SW480 (cell line): Measurements from ENCODE around the gene C1orf105.

Source experiments
- DNase-seq: peaks from one replicate; pipeline ENCODE4 v3.0.0-alpha.2; 2016; ENCODE audit warnings: low spot score

The C1orf105 gene

DNA sequence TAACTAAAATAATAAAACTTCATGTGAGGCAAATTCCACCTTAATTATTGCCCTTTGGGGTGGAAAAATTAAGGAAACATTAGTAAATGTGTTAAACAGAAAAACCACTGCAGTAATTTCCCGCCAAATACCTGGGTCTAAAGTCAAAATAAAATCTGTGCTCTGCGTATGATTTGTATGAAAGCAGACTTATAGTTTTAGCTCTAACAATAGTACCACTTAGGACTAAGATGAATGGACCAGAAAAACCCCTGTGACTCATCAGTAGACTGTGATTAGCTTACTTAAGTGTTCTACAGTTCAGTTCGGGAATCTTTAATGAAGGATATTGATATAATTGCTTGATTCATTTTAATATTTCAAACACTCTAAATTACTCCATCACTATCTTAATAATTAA is 23.3 kb upstream of the C1orf105 start:
- DNase-seq: no peak

DNA sequence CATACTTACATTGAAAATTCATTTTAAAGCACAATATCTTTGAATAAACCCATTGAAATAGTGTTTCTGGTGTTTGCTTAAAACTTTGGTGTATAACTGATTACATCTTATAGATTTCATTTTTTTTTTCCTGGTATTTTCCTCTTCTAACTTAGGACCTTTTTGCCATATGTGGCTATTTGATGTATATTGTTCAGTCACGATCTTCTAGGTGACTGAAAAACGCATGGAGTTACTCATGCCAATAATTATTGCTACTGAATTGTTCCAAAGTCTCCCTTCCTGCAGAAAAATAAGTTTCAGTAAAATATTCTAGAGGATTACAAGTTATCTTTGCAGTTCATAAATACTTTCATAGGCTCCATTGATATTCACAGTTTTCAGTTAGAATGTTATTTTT is 22.9 kb upstream of the C1orf105 start:
- no peak for DNase-seq

DNA sequence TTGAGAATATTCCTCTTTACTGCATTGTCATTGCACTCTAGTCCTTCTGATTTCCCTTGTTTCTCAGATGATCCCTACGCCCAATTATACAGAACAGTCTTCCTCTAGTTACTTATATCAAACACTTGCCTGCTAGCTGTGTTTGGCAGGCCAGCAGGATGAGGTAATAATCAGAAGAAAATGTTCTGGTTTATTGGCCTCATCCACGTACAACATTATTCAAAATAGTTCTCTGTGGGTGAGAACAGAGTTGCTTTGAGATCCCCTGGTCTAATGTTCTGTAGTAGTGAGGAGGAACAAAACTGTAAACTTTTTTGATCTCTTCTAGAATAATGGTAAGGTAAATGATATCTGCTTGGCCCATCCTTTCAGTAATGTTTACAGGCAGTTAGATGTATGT is 22.3 kb upstream of the C1orf105 start:
- no peak for DNase-seq

DNA sequence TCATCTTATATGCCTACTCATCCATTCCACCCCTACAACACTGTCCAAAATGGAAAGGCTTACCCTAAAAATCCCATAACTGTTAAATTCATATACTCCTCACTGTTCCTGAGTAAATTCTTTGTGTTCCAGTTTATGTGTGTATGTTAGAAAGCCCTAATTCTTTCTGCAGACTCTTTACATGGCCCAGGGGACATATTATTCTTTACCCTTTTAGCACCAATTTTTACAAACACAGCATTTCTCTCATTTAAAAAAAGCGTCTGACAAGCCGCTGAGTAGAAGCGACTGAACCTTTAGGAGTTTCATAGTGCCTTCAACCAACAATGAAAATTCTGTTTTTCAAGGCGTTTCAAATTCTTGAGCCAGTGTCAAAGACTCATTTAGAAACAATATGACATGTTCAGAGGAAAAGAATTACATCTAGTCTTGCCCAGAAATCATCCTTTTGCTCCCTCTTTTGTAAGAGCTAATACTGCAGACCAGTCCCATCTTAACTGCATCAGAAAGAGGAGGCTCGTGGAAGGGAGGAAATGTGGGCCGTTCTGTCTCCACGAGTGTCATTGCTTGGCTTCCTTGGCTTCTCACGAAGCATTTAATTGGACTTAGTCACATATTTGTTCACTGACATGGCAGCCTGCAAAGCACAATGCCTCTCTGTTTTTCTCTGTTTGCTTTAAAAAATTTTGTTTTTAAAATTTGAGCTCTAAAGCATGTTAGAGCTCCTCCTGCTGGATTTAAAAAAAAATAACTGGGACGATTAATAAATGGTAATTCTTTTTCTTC is 21.3 kb upstream of the C1orf105 start:
- peak; percentile 77 for DNase-seq

DNA sequence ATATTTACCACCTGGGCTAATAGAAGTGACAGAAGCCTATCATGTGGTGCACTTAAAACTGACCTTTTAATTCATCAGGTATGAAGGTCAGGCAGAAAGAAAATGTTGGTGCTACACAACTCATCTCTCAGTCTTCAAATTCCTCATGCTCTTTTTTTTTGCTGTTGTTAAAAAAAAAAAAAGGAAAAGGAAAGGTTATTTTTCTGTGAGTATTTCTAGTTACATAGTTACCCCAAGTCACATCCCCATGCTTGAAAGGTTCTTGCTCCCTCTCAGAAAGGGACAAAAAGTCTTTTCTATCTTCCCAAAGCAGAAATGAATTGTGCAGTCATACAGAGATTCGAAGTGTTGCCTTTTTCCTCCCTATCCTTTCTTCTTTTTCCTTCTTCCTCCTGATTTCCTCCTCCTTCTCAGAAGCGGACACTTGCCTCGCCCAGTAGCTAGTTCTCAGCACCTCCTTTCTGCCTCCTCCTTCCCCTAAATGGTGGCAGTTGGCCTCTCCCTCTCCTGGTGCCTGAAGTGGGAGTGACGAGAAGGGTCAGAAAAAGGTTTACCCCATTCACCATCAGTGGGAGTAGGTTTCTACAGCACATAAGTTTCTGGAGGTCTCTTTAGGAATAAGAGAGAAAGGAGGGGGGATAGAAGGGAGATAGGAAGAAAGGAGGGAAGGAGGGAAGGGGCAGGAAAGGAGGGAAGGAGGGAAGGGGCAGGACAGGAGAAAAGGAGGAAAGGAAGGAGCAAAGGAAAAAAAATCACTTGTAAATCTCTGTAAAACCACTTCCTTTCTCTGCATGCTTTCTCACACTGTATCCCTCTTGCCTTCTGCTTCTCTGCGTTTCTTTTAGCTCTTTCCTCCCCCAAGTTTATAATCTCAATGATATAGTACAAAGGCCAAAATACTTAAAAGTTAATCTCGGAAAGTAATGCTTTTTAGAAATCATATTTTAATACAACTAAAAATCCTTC is 20.4 kb upstream of the C1orf105 start:
- no peak for DNase-seq

DNA sequence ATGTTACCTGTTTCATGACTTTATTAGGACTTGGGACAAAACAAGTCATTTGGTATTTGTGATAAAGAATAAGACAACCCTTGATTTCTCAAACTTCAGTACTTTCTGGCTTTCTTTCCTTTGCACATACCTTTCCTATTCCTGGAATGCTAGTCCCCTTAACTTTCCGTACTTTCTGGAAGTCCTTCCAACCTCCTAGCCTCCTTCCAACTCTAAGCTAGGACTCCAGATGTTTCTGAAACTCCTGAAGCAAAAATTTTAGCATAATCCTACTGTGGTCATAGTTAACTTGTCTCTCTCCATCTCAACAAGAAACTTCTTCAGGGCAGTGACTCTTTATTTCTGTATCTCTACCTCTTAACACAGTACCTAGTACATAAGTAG is 19.8 kb upstream of the C1orf105 start:
- no peak for DNase-seq

DNA sequence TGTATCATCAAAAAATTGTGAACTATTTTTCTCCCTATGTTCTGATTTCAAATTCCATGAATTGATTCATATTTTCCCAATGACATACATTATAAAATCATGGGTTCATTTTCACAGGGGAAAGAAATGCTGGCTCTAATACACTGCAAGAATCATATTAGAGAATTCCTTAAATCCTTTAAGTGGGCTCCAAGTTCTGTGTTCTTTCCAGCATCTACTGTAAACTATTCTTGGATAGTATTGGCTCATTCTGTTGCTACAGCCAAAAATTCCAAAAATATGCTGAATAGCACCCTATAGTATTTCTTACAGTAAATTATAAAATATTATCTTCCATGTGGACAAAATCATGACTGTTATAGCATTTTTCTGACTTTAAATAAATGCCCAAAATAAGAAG is 19.0 kb upstream of the C1orf105 start:
- DNase-seq: no peak

DNA sequence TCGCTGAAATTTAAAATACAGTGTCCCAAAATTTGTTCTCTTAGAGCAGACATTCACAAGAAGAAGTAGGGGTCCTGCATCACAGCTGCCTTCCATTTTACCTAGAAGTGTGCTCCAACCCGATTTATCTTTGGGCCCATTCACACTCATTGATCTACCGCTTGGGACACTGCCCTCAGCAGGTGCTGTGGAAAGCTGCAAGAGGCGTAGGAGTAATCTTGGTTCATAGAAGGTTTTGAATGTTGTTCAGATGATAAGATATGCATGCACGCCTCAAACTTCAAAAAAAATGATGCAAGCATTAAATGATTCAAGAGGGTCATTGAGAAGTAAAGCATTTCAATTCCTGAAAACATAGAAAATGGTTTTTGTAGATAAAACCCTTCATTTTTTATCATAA is 18.6 kb upstream of the C1orf105 start:
- no peak for DNase-seq

DNA sequence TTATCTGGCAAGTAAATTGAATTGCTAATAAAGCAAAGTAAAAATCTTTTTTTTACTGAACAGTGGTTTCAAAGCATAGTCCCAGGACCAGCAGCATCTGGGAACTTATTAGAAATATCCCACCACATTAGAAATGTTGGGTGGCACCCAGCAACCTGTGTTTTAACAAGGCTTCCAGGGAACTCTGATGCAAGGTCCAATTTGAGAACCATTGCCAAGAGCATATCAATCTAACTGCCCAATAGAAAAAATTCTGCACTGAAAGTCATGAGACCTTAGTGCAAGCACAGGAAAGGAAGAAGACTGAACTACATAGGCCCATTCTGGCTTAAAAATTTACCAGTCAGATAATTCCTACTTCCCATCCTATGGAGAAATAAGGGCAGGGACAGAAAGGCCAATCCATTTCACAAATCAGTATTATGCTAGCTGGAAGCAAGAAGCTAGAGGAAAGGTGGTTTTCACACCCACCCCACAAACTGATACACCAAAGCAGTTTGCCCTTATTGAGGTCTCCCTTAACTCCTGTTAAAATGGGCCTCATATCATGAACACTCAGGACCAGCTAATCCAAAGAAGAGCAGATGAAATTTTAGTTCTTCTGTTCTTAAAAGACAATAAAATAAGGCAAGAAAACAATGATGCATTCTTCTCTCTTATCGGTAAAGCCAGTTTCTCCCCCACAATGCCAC is 17.5 kb upstream of the C1orf105 start:
- DNase-seq: no peak

DNA sequence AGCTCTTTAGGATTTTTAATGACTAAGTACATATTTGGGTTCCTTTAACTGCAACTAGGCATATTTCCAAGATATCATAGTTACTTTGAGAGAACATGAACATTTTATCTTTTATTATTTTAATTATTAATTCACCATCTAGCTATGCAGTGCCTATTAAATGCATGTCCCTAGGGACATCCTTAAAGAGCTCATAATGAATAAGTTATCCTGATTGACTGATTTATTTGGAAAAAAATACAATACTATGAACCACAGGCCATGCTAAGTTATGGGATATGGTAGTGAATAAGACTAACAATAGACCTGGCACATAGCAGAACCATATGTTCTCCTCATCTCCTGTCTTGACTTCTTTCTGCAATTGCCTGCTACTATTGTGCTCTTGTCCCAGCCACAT is 16.4 kb upstream of the C1orf105 start:
- no peak for DNase-seq

DNA sequence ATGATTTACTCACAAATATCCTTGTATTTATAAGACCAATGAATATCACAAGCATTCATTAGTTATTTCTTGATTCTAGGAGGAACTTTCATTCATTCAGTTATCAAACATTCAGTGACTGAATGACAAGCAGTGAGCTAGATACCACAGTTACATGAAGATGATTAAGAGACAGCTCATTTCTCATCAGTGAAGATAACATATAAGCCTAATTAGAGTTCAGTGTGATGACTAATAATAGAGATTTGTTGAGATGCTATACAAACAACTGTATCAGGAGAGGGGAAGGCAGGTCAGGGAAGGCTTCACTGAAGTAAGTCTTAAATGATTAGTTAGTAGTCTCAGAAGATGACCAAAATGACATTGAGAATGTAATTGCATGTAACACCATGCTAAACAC is 14.6 kb upstream of the C1orf105 start:
- DNase-seq: no peak

DNA sequence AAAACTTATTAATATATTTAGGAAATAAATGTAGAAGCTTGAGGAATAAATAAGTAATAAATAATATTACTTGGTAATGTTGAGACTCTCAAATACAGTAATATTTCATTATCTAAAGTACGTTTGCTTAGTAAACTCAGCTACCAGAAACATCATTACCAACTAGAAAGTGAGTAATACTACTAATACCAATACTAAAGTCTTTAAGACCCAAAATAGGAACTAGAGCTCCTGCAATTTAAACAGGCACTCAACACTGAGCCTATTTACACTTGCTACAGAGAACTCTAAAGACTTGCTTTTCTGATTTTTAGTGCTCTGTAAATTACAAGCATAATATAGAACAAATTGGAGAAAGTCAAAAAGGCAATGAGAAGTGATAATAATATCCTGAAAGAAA is 13.5 kb upstream of the C1orf105 start:
- DNase-seq: no peak

DNA sequence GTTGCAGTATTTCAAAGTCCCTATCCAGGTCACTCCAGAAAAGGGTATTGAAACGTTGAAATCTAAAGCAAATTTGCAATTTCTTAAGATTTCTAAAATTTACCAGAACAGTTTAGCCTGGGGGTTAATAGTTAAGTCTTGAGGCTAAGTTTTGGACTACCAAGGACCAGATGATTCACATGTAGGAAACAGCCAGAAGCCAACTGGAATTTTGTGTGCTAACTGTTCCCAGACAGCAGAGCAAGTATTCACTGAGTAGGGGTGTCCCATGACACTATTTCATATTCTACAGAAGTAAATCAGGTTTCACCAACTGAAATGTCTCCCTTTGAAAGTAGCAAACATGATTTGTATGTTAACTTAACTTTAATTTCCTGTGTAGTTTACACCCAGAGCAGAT is 11.5 kb upstream of the C1orf105 start:
- no peak for DNase-seq

DNA sequence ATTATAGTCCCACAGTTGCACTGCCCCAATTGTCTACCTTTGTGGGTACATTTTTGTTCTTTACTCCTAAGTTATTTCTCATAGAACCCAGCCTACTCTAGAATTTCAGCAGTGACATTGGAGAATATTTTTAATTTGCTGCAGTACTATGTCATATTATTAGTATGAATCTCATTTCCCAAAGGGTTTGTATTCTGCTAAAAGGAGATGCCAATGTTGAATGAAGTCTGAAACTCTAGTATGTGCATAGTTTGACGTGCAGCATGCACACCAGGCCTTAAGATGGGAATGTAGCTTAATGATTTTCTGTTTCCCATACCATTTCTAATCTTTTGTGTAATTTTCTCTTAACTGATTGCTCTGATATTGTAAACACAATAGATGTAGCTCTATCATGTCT is 10.5 kb upstream of the C1orf105 start:
- DNase-seq: no peak

DNA sequence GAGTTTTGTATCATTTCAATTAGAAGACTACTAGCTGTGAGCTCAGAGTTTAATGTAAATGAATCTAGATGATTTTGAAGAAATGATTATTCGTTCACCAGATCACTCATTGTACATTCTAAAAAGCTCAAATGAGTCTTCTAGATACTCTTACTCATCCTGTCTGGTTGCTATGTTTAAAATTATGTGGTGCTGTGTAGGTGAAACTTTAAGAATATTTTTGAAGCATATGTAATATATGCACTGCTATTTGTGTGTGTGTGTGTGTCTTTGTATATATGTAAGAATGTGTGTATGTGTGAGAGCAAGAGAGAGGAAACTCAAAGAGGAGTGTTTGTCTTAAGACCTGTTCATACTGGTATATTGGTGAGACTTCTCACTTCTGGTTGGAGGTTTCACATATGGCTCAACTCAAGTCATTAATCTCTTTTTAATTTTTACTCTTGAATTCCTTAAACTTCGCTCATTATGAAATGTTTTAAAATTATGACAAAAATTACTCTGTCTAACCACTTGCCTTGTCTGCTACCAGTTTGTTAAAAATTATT is 8.6 kb upstream of the C1orf105 start:
- DNase-seq: no peak

DNA sequence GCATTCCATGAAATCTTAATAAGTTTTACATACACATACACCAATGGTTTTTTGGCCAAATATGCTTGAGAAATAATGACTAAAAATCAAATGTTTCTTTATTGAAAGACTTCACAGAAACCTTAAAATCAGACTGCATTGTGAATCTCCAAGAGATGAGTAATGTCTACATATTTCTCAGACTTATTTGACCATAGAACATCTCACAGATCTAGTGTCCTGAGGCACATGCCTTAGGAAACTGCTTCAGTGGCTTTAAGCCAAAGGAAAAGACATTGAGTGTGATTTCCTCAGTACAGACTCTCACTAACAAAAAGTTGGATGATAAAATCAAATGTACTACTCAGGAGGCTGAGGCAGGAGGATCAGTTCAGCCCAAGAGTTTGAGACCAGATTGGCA is 6.2 kb upstream of the C1orf105 start:
- DNase-seq: no peak

DNA sequence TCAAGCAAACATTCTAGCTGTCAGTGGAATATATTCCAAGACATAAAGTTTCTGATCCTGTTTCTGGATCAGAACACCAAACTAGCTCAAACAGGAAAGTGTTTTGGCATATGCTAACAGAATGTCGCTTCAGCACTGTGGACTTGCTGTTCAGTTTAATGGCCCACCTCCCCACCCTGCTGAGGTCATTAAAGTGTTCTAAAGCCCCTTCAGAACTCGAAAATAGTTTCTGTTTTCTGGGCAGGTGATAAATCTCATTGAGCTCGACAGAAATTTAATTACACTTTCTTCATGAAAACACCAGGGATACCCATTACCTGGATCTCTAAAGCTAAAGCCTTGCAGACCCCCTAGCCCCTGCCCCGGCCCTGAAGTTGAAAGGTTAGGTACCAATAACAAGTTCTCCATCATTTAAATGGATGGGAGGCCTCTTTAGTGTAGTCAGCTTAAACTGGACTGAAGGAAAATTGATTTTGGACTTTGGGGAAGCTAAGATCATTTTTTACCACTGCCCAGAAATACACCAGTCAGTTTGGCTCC is 3.9 kb upstream of the C1orf105 start:
- DNase-seq: no peak

DNA sequence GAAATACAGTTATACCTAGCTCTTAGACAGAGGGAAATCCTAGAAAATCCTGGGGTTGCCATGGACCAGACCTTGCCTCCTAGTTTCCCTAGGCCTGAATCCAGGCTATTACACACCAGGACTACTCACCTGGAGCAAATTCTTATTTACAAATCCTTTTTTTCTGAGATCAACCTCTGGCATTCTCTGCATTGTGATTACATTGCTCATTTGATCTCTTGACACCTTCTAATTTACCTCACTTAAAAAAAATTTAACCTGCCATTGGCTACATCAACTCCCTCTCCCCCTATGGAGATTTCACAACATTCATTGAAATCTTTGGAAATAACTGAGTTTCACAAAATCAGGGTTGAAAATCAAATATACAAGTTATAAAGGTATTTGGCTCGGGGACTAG is 2.9 kb upstream of the C1orf105 start:
- no peak for DNase-seq

DNA sequence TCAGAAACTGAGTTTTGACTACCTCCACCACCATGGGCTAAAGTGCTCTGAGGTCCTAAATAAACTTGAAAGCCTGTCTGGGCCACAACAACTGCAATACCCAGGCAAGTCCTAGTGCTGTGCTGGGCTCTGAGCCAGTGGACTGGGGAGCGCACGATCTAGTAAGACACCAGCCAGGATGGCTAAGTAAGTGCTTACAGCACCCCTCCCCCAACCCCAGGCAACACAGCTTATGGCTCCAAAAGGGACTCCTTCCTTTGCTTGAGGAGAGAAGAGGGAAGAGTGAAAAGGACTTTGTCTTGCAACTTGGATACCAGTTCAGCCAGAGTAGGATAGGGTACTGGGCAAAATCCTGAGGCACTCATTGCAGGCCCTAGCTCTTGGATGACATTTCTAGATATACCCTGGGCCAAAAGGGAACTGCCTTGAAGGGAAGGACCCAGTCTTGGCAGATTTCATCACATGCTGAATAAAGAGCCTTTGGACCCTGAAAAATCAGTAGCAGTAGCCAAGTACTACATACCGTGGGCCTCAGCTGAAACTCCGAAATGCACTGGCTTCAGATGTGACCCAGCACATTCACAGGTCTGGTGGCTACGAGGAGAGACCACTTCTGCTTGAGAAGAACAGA is 1.6 kb downstream of the C1orf105 start:
- no peak for DNase-seq

DNA sequence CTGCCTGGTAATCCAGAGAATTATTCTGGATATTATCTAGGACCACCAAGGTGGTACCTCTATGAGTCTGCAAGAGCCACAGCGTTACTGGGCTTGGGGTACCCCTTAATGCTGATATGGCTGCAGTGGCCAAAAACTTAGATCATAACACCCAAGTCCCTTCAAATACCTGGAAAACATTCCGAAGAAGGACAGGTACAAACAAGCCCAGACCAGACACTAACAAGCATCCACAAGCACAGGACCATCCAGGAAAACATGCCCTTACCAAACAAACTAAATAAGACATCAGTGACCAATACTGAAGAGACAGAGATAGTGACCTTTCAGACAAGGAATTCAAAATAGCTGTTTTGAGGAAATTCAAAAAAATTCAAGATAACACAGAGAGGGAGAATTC is 2.9 kb downstream of the C1orf105 start:
- no peak for DNase-seq

DNA sequence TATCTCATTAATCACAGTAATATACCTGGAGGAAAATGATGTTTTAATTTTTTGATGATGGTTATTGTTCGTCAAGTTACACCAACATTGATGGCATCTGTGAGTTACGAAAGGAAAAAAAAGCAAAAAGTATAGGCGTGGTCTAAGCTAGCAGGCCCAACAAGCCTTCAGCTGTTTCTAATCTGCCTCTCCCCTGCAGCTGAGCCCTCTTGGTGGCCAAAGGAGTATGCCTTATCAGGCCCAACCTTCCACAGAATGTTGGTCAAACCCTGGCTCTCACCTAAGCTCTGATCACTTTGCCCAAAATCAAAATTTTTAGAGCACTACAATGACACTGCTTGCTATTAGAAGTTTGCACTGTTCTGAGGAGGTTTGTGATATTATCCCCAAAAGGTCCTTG is 4.9 kb downstream of the C1orf105 start:
- no peak for DNase-seq

DNA sequence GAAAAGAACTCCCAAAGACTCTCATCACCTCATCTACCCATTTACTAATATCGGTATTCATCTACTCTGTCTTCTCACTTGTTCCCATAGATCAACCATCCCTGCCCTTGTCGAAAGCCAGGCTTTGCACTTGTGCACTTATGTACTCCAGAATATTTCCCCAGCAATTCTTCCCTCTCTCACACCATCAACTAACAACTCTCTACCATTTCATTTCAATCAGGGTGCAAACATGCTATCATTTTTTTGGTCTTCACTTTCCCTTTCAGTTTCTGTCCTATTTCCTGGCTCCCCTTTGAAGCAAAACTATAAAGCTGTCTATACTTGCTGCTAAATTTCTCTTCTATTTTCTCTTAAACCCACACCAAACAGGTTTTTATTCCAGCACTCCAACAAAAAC is 6.7 kb downstream of the C1orf105 start:
- DNase-seq: no peak
